GM23338 (cell line): ENCODE results near the gene NPHP4. TPM values are rescaled to one million over a fixed set of nuclear protein-coding genes. Genes with fewer than 3 reads are reported as not detected.

Source experiments
- ATAC-seq: fragments of 200-7000 bp; cut with Tn5 transposase; 3 replicates; pipeline ENCODE4 v1.9.1; 2020
- DNase-seq: peaks from one replicate; pipeline ENCODE4 v3.0.0-alpha.2; 2015; ENCODE audit warnings: low spot score
- H2AFZ ChIP-seq: fragments of 200-600 bp; sonication (generic); 2 replicates; pipeline ENCODE4 v1.8.0; 2016; ENCODE audit warnings: antibody characterized with exemption, mild to moderate bottlenecking, moderate library complexity
- H3F3A ChIP-seq: fragments of 200-600 bp; sonication (generic); replicated peaks from 2 replicates; pipeline ENCODE4 v1.8.0; 2017; ENCODE audit warnings: antibody characterized with exemption, mixed run types, low read depth
- H3K27ac ChIP-seq: fragments of 200-600 bp; sonication (generic); 2 replicates; pipeline ENCODE4 v1.6.1; 2016; ENCODE audit warnings: low read depth
- H3K27me3 ChIP-seq: fragments of 200-600 bp; sonication (generic); 2 replicates; pipeline ENCODE4 v1.8.0; 2016; ENCODE audit warnings: mild to moderate bottlenecking, mixed run types, moderate library complexity; ENCODE audit not compliant: insufficient read depth
- H3K36me3 ChIP-seq: fragments of 200-600 bp; sonication (generic); 2 replicates; pipeline ENCODE4 v1.8.0; 2016; ENCODE audit warnings: mild to moderate bottlenecking; ENCODE audit not compliant: insufficient read depth
- H3K4me1 ChIP-seq: fragments of 200-600 bp; sonication (generic); 2 replicates; pipeline ENCODE4 v1.8.0; 2016; ENCODE audit warnings: mild to moderate bottlenecking, moderate library complexity; ENCODE audit not compliant: insufficient read depth
- H3K4me2 ChIP-seq: fragments of 200-600 bp; sonication (generic); 2 replicates; pipeline ENCODE4 v1.7.1; 2017; ENCODE audit warnings: mixed run types
- H3K4me3 ChIP-seq: fragments of 200-600 bp; sonication (generic); 2 replicates; pipeline ENCODE4 v1.6.1; 2016; ENCODE audit warnings: mixed run types
- H3K79me2 ChIP-seq: fragments of 200-600 bp; sonication (generic); replicated peaks from 2 replicates; pipeline ENCODE4 v1.8.0; 2017; ENCODE audit warnings: mild to moderate bottlenecking; ENCODE audit not compliant: insufficient read depth
- H3K9me2 ChIP-seq: fragments of 200-600 bp; sonication (generic); 2 replicates; pipeline ENCODE4 v1.8.0; 2017; ENCODE audit not compliant: insufficient read depth
- H4K20me1 ChIP-seq: fragments of 200-600 bp; sonication (generic); replicated peaks from 2 replicates; pipeline ENCODE4 v1.8.0; 2017; ENCODE audit warnings: mild to moderate bottlenecking; ENCODE audit not compliant: insufficient read depth
- H3K27ac Mint-ChIP-seq: 2 replicates; pipeline ENCODE4 v1.8.0; 2020; ENCODE audit warnings: inconsistent platforms, mild to moderate bottlenecking, moderate library complexity, mixed read lengths
- H3K27me3 Mint-ChIP-seq: 3 replicates; pipeline ENCODE4 v1.8.0; 2022; ENCODE audit warnings: low read depth, mild to moderate bottlenecking, moderate library complexity, mixed read lengths, inconsistent platforms; ENCODE audit not compliant: insufficient read depth, poor library complexity
- H3K36me3 Mint-ChIP-seq: 3 replicates; pipeline ENCODE4 v1.8.0; 2021; ENCODE audit warnings: low read depth, mild to moderate bottlenecking, inconsistent platforms, moderate library complexity, mixed read lengths
- H3K4me1 Mint-ChIP-seq: 3 replicates; pipeline ENCODE4 v1.8.0; 2020; ENCODE audit warnings: mild to moderate bottlenecking, inconsistent platforms, mixed read lengths
- H3K4me3 Mint-ChIP-seq: 3 replicates; pipeline ENCODE4 v1.8.0; 2021; ENCODE audit warnings: moderate library complexity, mild to moderate bottlenecking, inconsistent platforms, mixed read lengths
- H3K9me3 Mint-ChIP-seq: 3 replicates; pipeline ENCODE4 v1.8.0; 2020; ENCODE audit warnings: moderate library complexity, mild to moderate bottlenecking, inconsistent platforms, mixed read lengths
- CREB1 ChIP-seq: fragments of 250-450 bp; sonication (Bioruptor Pico); IDR thresholded peaks from 2 replicates; pipeline ENCODE4 v1.5.0; 2020; ENCODE audit warnings: low read depth, mild to moderate bottlenecking, moderate library complexity
- ETS1 ChIP-seq: IDR thresholded peaks from 2 replicates; pipeline ENCODE4 v1.6.1; 2016; ENCODE audit warnings: antibody characterized with exemption
- EZH2 ChIP-seq: fragments of 200-600 bp; sonication (generic); IDR thresholded peaks from one replicate; pipeline ENCODE4 v1.8.0; 2017; ENCODE audit warnings: antibody characterized with exemption, mild to moderate bottlenecking, low read depth; ENCODE audit not compliant: unreplicated experiment
- EZH2phosphoT487 ChIP-seq: fragments of 200-600 bp; sonication (generic); IDR thresholded peaks from one replicate; pipeline ENCODE4 v1.8.1; 2018; ENCODE audit warnings: antibody characterized with exemption; ENCODE audit not compliant: unreplicated experiment
- NANOG ChIP-seq: IDR thresholded peaks from 2 replicates; pipeline ENCODE4 v1.6.1; 2016; ENCODE audit warnings: antibody characterized with exemption, borderline replicate concordance
- POLR2AphosphoS5 ChIP-seq: IDR thresholded peaks from 2 replicates; pipeline ENCODE4 v1.6.1; 2016; ENCODE audit warnings: antibody characterized with exemption, low read depth
- ZNF114 ChIP-seq: fragments of 250-450 bp; sonication (Bioruptor Pico); IDR thresholded peaks from 2 replicates; pipeline ENCODE4 v1.5.0; 2020; ENCODE audit warnings: mild to moderate bottlenecking, moderate library complexity
- ZNF331 ChIP-seq: fragments of 250-450 bp; sonication (Bioruptor Pico); IDR thresholded peaks from 2 replicates; pipeline ENCODE4 v1.5.0; 2020; ENCODE audit warnings: low read depth, mild to moderate bottlenecking, moderate library complexity
- polyA plus RNA-seq: library from polyadenylated mRNA; unstranded; fragments of >200 nt; fragmentation: Nextera tagmentation; extraction: Ambion mirVana; gene quantifications from 2 replicates; pipeline ENCODE4 v1.2.1, GENCODE V29; 2016
- total RNA-seq: library from RNA; depleted of rRNA; stranded (reverse); fragments of >200 nt; shearing (Covaris generic); gene quantifications from 2 replicates; pipeline ENCODE4 v1.2.3, GENCODE V29; 2014
- TF ChIP-seq, protein P1 (sequence below), 2 experiments: fragments of 200-600 bp in 1 of 2; sonication (generic) in 1 of 2; conservative IDR thresholded peaks; 2 replicates each; pipeline versions ENCODE4 v1.5.1 to v1.6.1; 2016 to 2017; ENCODE audit warnings: antibody characterized with exemption in 2 of 2, low read depth in 2 of 2, mild to moderate bottlenecking in 2 of 2, moderate library complexity in 1 of 2
- TF ChIP-seq, protein P2 (sequence below): IDR thresholded peaks from one replicate; pipeline ENCODE4 v1.6.1; 2018; ENCODE audit warnings: antibody characterized with exemption; ENCODE audit not compliant: unreplicated experiment

Gene NPHP4
- total and polyA plus RNA-seq, 2 experiments from 2014 or later = 2.5 to 12.4 TPM

DNA sequence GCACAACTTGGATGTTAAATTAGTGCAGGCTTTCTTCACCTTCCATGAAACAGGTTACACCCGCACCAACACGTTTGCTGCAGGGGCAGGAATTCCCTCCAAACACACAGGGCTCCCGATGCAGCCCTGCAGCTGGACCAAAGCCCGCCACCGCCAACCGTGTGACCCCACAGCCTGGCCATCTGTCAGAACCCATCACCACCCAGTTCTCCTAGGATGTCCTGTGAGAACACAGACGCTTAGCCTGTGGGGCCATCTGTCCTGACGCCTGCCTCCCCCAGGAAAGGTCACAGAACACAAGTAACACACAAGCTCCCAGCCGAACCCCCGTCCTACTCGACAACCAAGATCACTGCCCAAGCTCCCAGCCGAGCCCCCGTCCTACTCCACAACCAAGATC, 108.1 kb downstream of the NPHP4 start:
- Mint-ChIP-seq H3K27ac (no peak overlapping the region), H3K9me3 (peaks cover 8% of the 10 kb centered on the region; the same call in 2 of the 3 replicates), H3K4me1 (peaks cover 2% of the 10 kb centered on the region; the same call in 1 of the 3 replicates)

More for the DNA sequence above, 108.1 kb downstream of the NPHP4 start:
- Histone ChIP-seq H3K79me2 (no peaks in the 10 kb centered on the region), H3K4me2 (no peak overlapping the region), H3F3A (no peaks in the 10 kb centered on the region), H3K4me1 (no peaks in the 10 kb centered on the region), H3K27ac (no peak overlapping the region), H3K27me3 (no peaks in the 10 kb centered on the region), H4K20me1 (no peaks in the 10 kb centered on the region), H3K36me3 (no peaks in the 10 kb centered on the region), H3K9me2 (no peaks in the 10 kb centered on the region), H2AFZ (no peak overlapping the region), H3K4me3 (no peak overlapping the region)
- Mint-ChIP-seq H3K4me3 (no peak overlapping the region), H3K27me3 (peaks cover 6% of the 10 kb centered on the region), H3K36me3 (peaks cover 31% of the 10 kb centered on the region)
- DNase-seq = no peak
- TF ChIP-seq EZH2phosphoT487 = no peak
- no peak for TF ChIP-seq ETS1
- TF ChIP-seq, protein P1, sequence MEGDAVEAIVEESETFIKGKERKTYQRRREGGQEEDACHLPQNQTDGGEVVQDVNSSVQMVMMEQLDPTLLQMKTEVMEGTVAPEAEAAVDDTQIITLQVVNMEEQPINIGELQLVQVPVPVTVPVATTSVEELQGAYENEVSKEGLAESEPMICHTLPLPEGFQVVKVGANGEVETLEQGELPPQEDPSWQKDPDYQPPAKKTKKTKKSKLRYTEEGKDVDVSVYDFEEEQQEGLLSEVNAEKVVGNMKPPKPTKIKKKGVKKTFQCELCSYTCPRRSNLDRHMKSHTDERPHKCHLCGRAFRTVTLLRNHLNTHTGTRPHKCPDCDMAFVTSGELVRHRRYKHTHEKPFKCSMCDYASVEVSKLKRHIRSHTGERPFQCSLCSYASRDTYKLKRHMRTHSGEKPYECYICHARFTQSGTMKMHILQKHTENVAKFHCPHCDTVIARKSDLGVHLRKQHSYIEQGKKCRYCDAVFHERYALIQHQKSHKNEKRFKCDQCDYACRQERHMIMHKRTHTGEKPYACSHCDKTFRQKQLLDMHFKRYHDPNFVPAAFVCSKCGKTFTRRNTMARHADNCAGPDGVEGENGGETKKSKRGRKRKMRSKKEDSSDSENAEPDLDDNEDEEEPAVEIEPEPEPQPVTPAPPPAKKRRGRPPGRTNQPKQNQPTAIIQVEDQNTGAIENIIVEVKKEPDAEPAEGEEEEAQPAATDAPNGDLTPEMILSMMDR (conservative IDR thresholded peaks at IDR 0.05; ENCODE audit: low read depth in 2 of 2) = no peak
- no peak for TF ChIP-seq NANOG
- no peak for TF ChIP-seq EZH2
- no peak for TF ChIP-seq CREB1 (CRISPR knock-in tag)
- TF ChIP-seq POLR2AphosphoS5 = no peak
- TF ChIP-seq ZNF331 = no peak
- TF ChIP-seq ZNF114 (CRISPR knock-in tag) = no peak
- TF ChIP-seq, protein P2, sequence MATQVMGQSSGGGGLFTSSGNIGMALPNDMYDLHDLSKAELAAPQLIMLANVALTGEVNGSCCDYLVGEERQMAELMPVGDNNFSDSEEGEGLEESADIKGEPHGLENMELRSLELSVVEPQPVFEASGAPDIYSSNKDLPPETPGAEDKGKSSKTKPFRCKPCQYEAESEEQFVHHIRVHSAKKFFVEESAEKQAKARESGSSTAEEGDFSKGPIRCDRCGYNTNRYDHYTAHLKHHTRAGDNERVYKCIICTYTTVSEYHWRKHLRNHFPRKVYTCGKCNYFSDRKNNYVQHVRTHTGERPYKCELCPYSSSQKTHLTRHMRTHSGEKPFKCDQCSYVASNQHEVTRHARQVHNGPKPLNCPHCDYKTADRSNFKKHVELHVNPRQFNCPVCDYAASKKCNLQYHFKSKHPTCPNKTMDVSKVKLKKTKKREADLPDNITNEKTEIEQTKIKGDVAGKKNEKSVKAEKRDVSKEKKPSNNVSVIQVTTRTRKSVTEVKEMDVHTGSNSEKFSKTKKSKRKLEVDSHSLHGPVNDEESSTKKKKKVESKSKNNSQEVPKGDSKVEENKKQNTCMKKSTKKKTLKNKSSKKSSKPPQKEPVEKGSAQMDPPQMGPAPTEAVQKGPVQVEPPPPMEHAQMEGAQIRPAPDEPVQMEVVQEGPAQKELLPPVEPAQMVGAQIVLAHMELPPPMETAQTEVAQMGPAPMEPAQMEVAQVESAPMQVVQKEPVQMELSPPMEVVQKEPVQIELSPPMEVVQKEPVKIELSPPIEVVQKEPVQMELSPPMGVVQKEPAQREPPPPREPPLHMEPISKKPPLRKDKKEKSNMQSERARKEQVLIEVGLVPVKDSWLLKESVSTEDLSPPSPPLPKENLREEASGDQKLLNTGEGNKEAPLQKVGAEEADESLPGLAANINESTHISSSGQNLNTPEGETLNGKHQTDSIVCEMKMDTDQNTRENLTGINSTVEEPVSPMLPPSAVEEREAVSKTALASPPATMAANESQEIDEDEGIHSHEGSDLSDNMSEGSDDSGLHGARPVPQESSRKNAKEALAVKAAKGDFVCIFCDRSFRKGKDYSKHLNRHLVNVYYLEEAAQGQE = no peak
- ATAC-seq = no peak
